MV-4-11 (cell line): ENCODE data around the gene MT1E.
"Not testable (repeated sequence)": the region's sequence is repeated elsewhere in the genome, so short reads cannot be mapped to it uniquely, and the experiment has no call there.

ENCODE experiments used
- DNase-seq: peaks from one replicate; lab custom pipeline; 2025; lab: John Stamatoyannopoulos, UW

The MT1E gene

GRCh38 chr16:56645838-56646237 lies 20.3 kb downstream of the MT1E start:
- DNase-seq: no peak

- DNase-seq: no peak
Measured at GRCh38 chr16:56647641-56648431, 22.3 kb downstream of the MT1E start.

GRCh38 chr16:56649271-56649670 lies 23.7 kb downstream of the MT1E start:
- no peak for DNase-seq

- DNase-seq: no peak
Measured at GRCh38 chr16:56649820-56650219, 24.2 kb downstream of the MT1E start.

- DNase-seq: no peak
Measured at GRCh38 chr16:56651586-56651985, 26.0 kb downstream of the MT1E start, which contains the start of gene MT1B. TSS of gene MT1B (plus strand) at chr16:56651886. CDS start at chr16:56651954, 68 bp downstream.

GRCh38 chr16:56652600-56652999 lies 27.0 kb downstream of the MT1E start:
- DNase-seq: no peak

- DNase-seq: no peak
Measured at GRCh38 chr16:56653218-56653617, 27.6 kb downstream of the MT1E start.

- peak; percentile 89 for DNase-seq
Measured at GRCh38 chr16:56657555-56658326, 32.2 kb downstream of the MT1E start, which contains the start of gene MT1F. TSS of gene MT1F (plus strand) at chr16:56657959. CDS start at chr16:56658059, 100 bp downstream.

- DNase-seq: no peak
Measured at GRCh38 chr16:56658327-56658875, 32.8 kb downstream of the MT1E start.

GRCh38 chr16:56662357-56663354 lies 37.1 kb downstream of the MT1E start:
- no peak for DNase-seq

- DNase-seq: no peak
Measured at GRCh38 chr16:56664506-56664905, 38.9 kb downstream of the MT1E start.

GRCh38 chr16:56665286-56666261 lies 40.0 kb downstream of the MT1E start:
- not testable (repeated sequence) for DNase-seq

- DNase-seq: peak; percentile 81
Measured at GRCh38 chr16:56667581-56668571, 42.3 kb downstream of the MT1E start, which contains the start of gene MT1G. TSS of gene MT1G (minus strand) at chr16:56668065. CDS start at chr16:56667993, 72 bp downstream.

GRCh38 chr16:56669005-56669839 lies 43.6 kb downstream of the MT1E start, which contains the start of gene MT1H:
TSS of gene MT1H (plus strand) at chr16:56669814. CDS start at chr16:56669885, 71 bp downstream.
- peak; percentile 20 for DNase-seq

GRCh38 chr16:56669840-56670619 lies 44.4 kb downstream of the MT1E start:
- DNase-seq: peak; percentile 29

GRCh38 chr16:56670620-56670934 lies 45.0 kb downstream of the MT1E start:
- DNase-seq: no peak

GRCh38 chr16:56671691-56672090 lies 46.1 kb downstream of the MT1E start:
- peak; percentile 20 for DNase-seq
